IMR-90 (cell line): ENCODE results near the gene KRTAP13-4. TPM values are rescaled to one million over a fixed set of nuclear protein-coding genes. Genes with fewer than 3 reads are reported as not detected.

ENCODE experiments used
- ATAC-seq: fragments of 200-7000 bp; cut with Tn5 transposase; 2 replicates; pipeline ENCODE4 v1.9.1; 2020; ENCODE audit warnings: low read depth, mild to moderate bottlenecking, moderate library complexity
- BruUV-seq: library from RNA; stranded (reverse); fragments of 400-500 nt; replicated peaks from 2 replicates; lab custom pipeline; 2021; lab: Mats Ljungman, UMichigan
- CTCF ChIA-PET: fragments of 300-600 bp; formaldehyde crosslinking; extraction: SDS; loops from one replicate; lab custom pipeline; 2021; ENCODE audit warnings: antibody characterized with exemption; lab: Yijun Ruan, JAX
- POLR2A ChIA-PET: fragments of 300-600 bp; sonication (Branson Sonifier 250); formaldehyde crosslinking; loops from one replicate; lab custom pipeline; 2022; ENCODE audit warnings: antibody characterized with exemption; ENCODE audit not compliant: unreplicated experiment; lab: Charles Lee
- DNase-seq: peaks from one replicate; pipeline ENCODE4 v3.0.0; 2013
- H2AFZ ChIP-seq: replicated peaks from 2 replicates; pipeline ENCODE3; 2013; ENCODE audit warnings: low read length, mild to moderate bottlenecking; ENCODE audit not compliant: poor library complexity
- H2AK5ac ChIP-seq: 2 replicates; pipeline ENCODE4 v1.6.1; 2013; ENCODE audit warnings: low read depth, low read length, inconsistent platforms
- H2AK9ac ChIP-seq: replicated peaks from 2 replicates; pipeline ENCODE3; 2013; ENCODE audit warnings: mild to moderate bottlenecking, low read depth, low read length, moderate library complexity; ENCODE audit not compliant: poor library complexity
- H2BK120ac ChIP-seq: 2 replicates; pipeline ENCODE4 v1.6.1; 2013; ENCODE audit warnings: low read depth, low read length, inconsistent platforms
- H2BK15ac ChIP-seq: 3 replicates; pipeline ENCODE4 v1.6.1; 2013; ENCODE audit warnings: low read depth, low read length, inconsistent platforms
- H2BK20ac ChIP-seq: 2 replicates; pipeline ENCODE4 v1.6.1; 2013; ENCODE audit warnings: low read depth, mild to moderate bottlenecking, inconsistent platforms, low read length, moderate library complexity
- H2BK5ac ChIP-seq: 2 replicates; pipeline ENCODE4 v1.6.1; 2013; ENCODE audit warnings: mild to moderate bottlenecking, low read depth, low read length, inconsistent platforms; ENCODE audit not compliant: poor library complexity, severe bottlenecking
- H3K14ac ChIP-seq: replicated peaks from 2 replicates; pipeline ENCODE4 v1.6.1; 2013; ENCODE audit warnings: low read depth, low read length, inconsistent platforms
- H3K18ac ChIP-seq: 2 replicates; pipeline ENCODE4 v1.6.1; 2013; ENCODE audit warnings: low read depth, low read length, control low read depth
- H3K23ac ChIP-seq: 2 replicates; pipeline ENCODE4 v1.6.1; 2013; ENCODE audit warnings: low read depth, low read length, inconsistent platforms
- H3K27ac ChIP-seq: 2 replicates; pipeline ENCODE4 v1.5.1; 2013; ENCODE audit warnings: mild to moderate bottlenecking, control low read depth, low read length; ENCODE audit not compliant: insufficient read depth
- H3K27me3 ChIP-seq: 2 replicates; pipeline ENCODE4 v1.6.1; 2013; ENCODE audit warnings: low read length; ENCODE audit not compliant: control insufficient read depth, insufficient read depth
- H3K36me3 ChIP-seq: 2 replicates; pipeline ENCODE4 v1.6.1; 2013; ENCODE audit warnings: low read length, mixed read lengths; ENCODE audit not compliant: control insufficient read depth, insufficient read depth
- H3K4ac ChIP-seq: 2 replicates; pipeline ENCODE4 v1.6.1; 2013; ENCODE audit warnings: low read depth, low read length, inconsistent platforms
- H3K4me1 ChIP-seq: 2 replicates; pipeline ENCODE4 v1.6.1; 2013; ENCODE audit warnings: low read length, mixed read lengths; ENCODE audit not compliant: control insufficient read depth, insufficient read depth
- H3K4me2 ChIP-seq: 2 replicates; pipeline ENCODE4 v1.6.1; 2013; ENCODE audit warnings: low read depth, mild to moderate bottlenecking, control low read depth, low read length, moderate library complexity
- H3K4me3 ChIP-seq: 2 replicates; pipeline ENCODE4 v1.5.1; 2013; ENCODE audit warnings: low read depth, mild to moderate bottlenecking, control low read depth, low read length, moderate library complexity; ENCODE audit not compliant: insufficient read depth
- H3K56ac ChIP-seq: 2 replicates; pipeline ENCODE4 v1.6.1; 2013; ENCODE audit warnings: low read length, inconsistent platforms; ENCODE audit not compliant: insufficient read depth; ENCODE audit errors: extremely low read depth
- H3K79me1 ChIP-seq, 2 experiments: 2 replicates each; pipeline ENCODE4 v1.6.1; 2013; ENCODE audit warnings: low read length in 2 of 2, inconsistent platforms in 1 of 2, low read depth in 1 of 2
- H3K9ac ChIP-seq: 2 replicates; pipeline ENCODE4 v1.6.1; 2013; ENCODE audit warnings: low read depth, low read length, control low read depth
- H3K9me1 ChIP-seq: 2 replicates; pipeline ENCODE4 v1.6.1; 2013; ENCODE audit warnings: low read length, inconsistent platforms; ENCODE audit not compliant: insufficient read depth
- H3K9me3 ChIP-seq: 2 replicates; pipeline ENCODE4 v1.6.1; 2013; ENCODE audit warnings: low read length; ENCODE audit not compliant: control insufficient read depth, insufficient read depth
- H4K20me1 ChIP-seq: 2 replicates; pipeline ENCODE4 v1.6.1; 2013; ENCODE audit warnings: low read length, inconsistent platforms; ENCODE audit not compliant: insufficient read depth
- H4K5ac ChIP-seq: 2 replicates; pipeline ENCODE4 v1.6.1; 2013; ENCODE audit warnings: mild to moderate bottlenecking, low read depth, low read length, control low read depth
- H4K8ac ChIP-seq, 2 experiments: 2 replicates each; pipeline ENCODE4 v1.6.1; 2013; ENCODE audit warnings: low read depth in 2 of 2, low read length in 2 of 2, control low read depth in 1 of 2, inconsistent platforms in 1 of 2
- H4K91ac ChIP-seq: 2 replicates; pipeline ENCODE4 v1.6.1; 2013; ENCODE audit warnings: low read depth, low read length, inconsistent platforms; ENCODE audit not compliant: insufficient read depth
- CEBPB ChIP-seq: IDR thresholded peaks from 2 replicates; pipeline ENCODE4 v1.6.1; 2012; ENCODE audit warnings: low read depth, low read length, improper control_type of control experiment
- CHD1 ChIP-seq: IDR thresholded peaks from 2 replicates; pipeline ENCODE4 v1.6.1; 2012; ENCODE audit warnings: low read depth, low read length, improper control_type of control experiment
- MAFK ChIP-seq: IDR thresholded peaks from 2 replicates; pipeline ENCODE4 v1.6.1; 2012; ENCODE audit warnings: low read depth, low read length, improper control_type of control experiment
- MAZ ChIP-seq: IDR thresholded peaks from 2 replicates; pipeline ENCODE4 v1.6.1; 2012; ENCODE audit warnings: low read depth, mild to moderate bottlenecking, low read length, improper control_type of control experiment, moderate library complexity, borderline replicate concordance
- NFE2L2 ChIP-seq: fragments of 150-350 bp; IDR thresholded peaks from 2 replicates; pipeline ENCODE4 v1.6.1; 2016; ENCODE audit warnings: low read depth, mild to moderate bottlenecking, low read length
- RAD21 ChIP-seq: IDR thresholded peaks from 2 replicates; pipeline ENCODE4 v1.6.1; 2012; ENCODE audit warnings: low read length, improper control_type of control experiment
- SMC3 ChIP-seq: fragments of 150-350 bp; IDR thresholded peaks from 2 replicates; pipeline ENCODE4 v1.6.1; 2016; ENCODE audit warnings: low read depth, mild to moderate bottlenecking, antibody characterized with exemption, low read length, moderate library complexity
- WGBS, 2 experiments: methylation state at CpG; one replicate each; pipeline versions ENCODE4 v1.1.5 to v1.1.7; 2013; ENCODE audit warnings: missing lambda C conversion rate in 2 of 2; ENCODE audit not compliant: insufficient read length in 1 of 2; ENCODE audit errors: extremely low coverage in 2 of 2; 5-methylcytosine and 5-hydroxymethylcytosine counted together
- dilution Hi-C: fragments of 300-500 bp; cut with HindIII; formaldehyde crosslinking; loops from one replicate; pipeline ENCODE4 v1.14.3; 2018; ENCODE audit warnings: low sequenced_read_pairs; ENCODE audit not compliant: unreplicated experiment
- in situ Hi-C: fragments of 300-500 bp; cut with MboI; formaldehyde crosslinking; loops from 3 replicates; pipeline ENCODE4 v1.14.3; 2019; ENCODE audit warnings: low sequenced_read_pairs, inconsistent platforms, mixed read lengths
- intact Hi-C: fragments of 100-400 bp; cut with micrococcal nuclease; formaldehyde crosslinking; loops from 2 replicates; pipeline ENCODE4 v1.10.0; 2022
- polyA plus RNA-seq, 3 experiments: library from polyadenylated mRNA; depleted of rRNA; stranded (reverse); fragments of >200 nt; gene quantifications; 2 replicates each; pipeline ENCODE4 v1.2.3, GENCODE V29; 2012; ENCODE audit warnings: low replicate concordance in 1 of 3
- total RNA-seq: library from RNA; depleted of rRNA; stranded (reverse); fragments of >200 nt; gene quantifications from 2 replicates; pipeline ENCODE4 v1.2.3, GENCODE V29; 2012

KRTAP13-4 gene
- total and polyA plus RNA-seq, 2 of the 4 experiments (the other 2 are of a cell fraction) = not detected

GRCh38 chr21:30395731-30396130 lies 34.3 kb upstream of the KRTAP13-4 start, which contains the start of gene KRTAP13-1:
TSS of gene KRTAP13-1 (plus strand) at chr21:30396031. CDS start at chr21:30396087, 56 bp downstream.
- in situ Hi-C loops (no loop called here), dilution Hi-C loops (no loop called here), intact Hi-C loops (no loop called here)
- Histone ChIP-seq H3K9ac (no peak within 1 kb of the TSS), H3K27ac (no peak within 1 kb of the TSS), H4K8ac (no peak within 1 kb of the TSS), H2BK5ac (no peak within 1 kb of the TSS), H3K9me3 (peaks cover 9% of the 10 kb centered on the region), H4K91ac (no peak within 1 kb of the TSS), H3K9me1 (no peaks in the 10 kb centered on the region), H3K4me1 (no peaks in the 10 kb centered on the region), H3K4me3 (no peak within 1 kb of the TSS), H2BK120ac (no peak within 1 kb of the TSS), H3K4ac (no peak within 1 kb of the TSS), H3K14ac (no peak within 1 kb of the TSS), H2BK15ac (no peak within 1 kb of the TSS), H2AK5ac (no peak within 1 kb of the TSS), H3K36me3 (no peaks in the 10 kb centered on the region), H3K4me2 (no peak within 1 kb of the TSS), H4K20me1 (no peaks in the 10 kb centered on the region), H3K23ac (no peak within 1 kb of the TSS), H3K18ac (no peak within 1 kb of the TSS), H2BK20ac (no peak within 1 kb of the TSS), H4K5ac (no peak within 1 kb of the TSS), H3K56ac (no peak within 1 kb of the TSS), H3K79me1 (no peaks in the 10 kb centered on the region), H3K27me3 (no peaks in the 10 kb centered on the region), H2AFZ (no peak within 1 kb of the TSS), H2AK9ac (no peak within 1 kb of the TSS)
- ChIA-PET POLR2A (no interaction called here), CTCF (interaction anchor here (0.6 kb wide), 1 partner anchor 498 kb away, joined by 3 read pairs; no protein-coding TSS in a partner anchor)
- 0% methylated on average over 1 of the region's 4 CpGs; no CpG with 5 or more reads in 1 of the 2 experiments for WGBS, 2 experiments
- TF ChIP-seq MAFK (no peak), RAD21 (no peak), CEBPB (no peak), MAZ (no peak), CHD1 (no peak), NFE2L2 (no peak), SMC3 (no peak)
- BruUV-seq = no TSS peak
- DNase-seq (no peak), ATAC-seq (no peak)
